Rectal smooth muscle tissue (tissue), 1 donor: ENCODE results near the gene ZNF682.
"Not testable (repeated sequence)": the region's sequence is repeated elsewhere in the genome, so short reads cannot be mapped to it uniquely, and the experiment has no call there.

Source experiments
- H3K27ac ChIP-seq: one replicate; pipeline ENCODE4 v1.7.0; 2013; ENCODE audit warnings: low read depth, low read length, inconsistent platforms
- H3K27me3 ChIP-seq: one replicate; pipeline ENCODE4 v1.7.0; 2013; ENCODE audit warnings: low read length; ENCODE audit not compliant: control insufficient read depth, insufficient read depth
- H3K36me3 ChIP-seq: one replicate; pipeline ENCODE4 v1.7.0; 2013; ENCODE audit warnings: low read length; ENCODE audit not compliant: control insufficient read depth, insufficient read depth
- H3K4me1 ChIP-seq: one replicate; pipeline ENCODE4 v1.7.0; 2013; ENCODE audit warnings: low read length; ENCODE audit not compliant: control insufficient read depth, insufficient read depth
- H3K4me3 ChIP-seq: one replicate; pipeline ENCODE4 v1.7.0; 2013; ENCODE audit warnings: low read length
- H3K9ac ChIP-seq: one replicate; pipeline ENCODE4 v1.7.0; 2013; ENCODE audit warnings: low read length

Gene ZNF682

DNA sequence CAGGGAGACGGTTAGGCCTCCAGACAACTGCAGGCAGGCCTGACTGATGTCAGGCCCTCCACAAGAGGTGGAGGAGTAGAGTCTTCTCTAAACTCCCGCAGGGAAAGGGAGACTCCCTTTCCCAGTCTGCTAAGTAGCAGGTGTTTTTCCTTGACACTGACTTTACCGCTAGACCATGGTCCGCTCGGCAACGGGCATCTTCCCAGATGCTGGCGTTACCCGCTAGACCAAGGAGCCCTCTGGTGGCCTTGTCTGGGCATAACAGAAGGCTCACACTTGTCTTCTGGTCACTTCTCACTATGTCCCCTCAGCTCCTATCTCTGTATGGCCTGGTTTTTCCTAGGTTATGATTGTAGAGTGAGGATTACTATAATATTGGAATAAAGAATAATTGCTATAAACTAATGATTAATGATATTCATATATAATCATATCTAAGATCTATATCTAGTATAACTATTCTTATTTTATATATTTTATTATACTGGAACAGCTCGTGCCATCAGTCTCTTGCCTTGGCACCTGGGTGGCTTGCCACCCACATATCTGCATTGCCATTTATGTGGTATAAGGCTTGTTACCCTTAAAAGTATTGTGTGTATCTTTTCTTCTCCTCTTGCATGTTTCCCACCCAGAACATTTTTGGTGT, 80.0 kb downstream of the ZNF682 start:
- not testable (repeated sequence) for H3K4me3 ChIP-seq, H3K27me3 ChIP-seq, H3K4me1 ChIP-seq

DNA sequence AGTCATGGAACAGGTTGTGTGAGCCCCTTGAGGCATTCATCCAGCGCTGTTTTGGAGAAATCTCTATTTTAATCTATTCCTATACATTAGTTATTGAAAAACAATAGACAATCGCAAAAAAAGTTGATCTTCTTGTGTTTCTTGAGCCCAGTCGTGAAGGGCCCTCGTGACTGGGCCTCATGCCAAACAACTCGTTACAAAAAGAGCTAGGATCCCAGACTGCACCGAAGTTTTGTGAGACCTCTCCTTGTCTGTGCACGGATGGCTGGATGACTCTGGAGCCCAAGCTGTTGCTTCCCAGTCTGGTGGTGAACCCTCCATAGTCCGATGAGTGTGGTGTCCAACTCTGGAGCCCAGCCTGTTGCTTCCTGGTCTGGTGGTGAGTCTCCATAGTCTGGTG, 81.5 kb downstream of the ZNF682 start:
- not testable (repeated sequence) for H3K27me3 ChIP-seq, H3K27ac ChIP-seq, H3K9ac ChIP-seq, H3K4me3 ChIP-seq, H3K4me1 ChIP-seq, H3K36me3 ChIP-seq

More for the DNA sequence above, 80.0 kb downstream of the ZNF682 start:
- H3K27ac ChIP-seq, H3K9ac ChIP-seq, H3K36me3 ChIP-seq: not testable (repeated sequence)

DNA sequence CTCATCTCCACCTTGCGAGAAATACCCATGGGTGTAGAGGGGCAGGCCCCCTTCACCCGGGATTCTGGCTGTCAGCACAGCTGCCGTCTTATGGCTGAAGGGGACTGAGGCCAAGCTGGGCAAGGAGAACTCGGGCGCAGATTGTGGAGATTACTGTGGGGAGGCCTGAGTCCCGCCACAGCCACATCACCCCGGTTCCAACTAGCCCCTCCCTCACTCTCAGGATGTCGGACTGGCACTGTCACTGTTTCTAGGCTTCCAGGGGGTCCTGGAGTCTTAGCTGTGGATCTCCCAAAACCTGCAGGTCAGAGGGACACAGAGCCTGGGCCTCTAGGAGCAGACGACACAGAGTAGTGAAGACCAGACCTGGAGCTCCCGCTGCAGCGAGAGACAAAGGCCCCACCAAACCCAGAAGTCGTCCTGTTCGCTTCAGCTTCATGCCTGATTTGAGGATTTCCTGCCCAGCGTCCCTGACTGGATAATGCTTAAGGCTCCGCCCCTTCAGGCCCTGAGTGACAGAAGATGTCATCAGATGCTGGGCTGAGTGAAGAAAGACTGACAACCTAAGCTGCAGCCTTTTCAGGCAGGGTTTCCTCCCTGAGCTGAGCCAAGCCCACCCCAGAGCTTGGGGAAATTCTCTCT, 82.8 kb downstream of the ZNF682 start:
- no peaks in the 10 kb centered on the region for H3K4me1 ChIP-seq
- no peak overlapping the region for H3K27ac ChIP-seq

DNA sequence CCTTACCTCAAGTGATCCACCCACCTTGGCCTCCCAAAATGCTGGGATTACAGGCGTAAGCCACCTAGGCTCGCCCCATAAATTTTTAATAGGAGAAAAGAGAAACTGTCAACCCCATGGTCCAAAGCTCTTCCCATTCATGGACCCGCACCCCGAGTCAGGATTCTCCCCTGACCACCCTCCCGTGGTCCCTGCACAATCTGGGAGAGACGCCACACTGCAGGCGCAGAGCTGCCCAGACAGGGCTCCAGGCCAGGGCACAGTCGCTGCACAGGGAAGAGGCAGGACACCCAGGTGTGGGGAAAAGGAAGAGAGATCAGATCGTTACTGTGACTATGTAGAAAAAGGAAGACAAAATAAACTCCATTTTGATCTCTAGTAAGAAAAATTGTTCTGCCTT, 84.1 kb downstream of the ZNF682 start:
- Histone ChIP-seq H3K4me3 (no peak overlapping the region), H3K36me3 (no peaks in the 10 kb centered on the region), H3K27me3 (no peaks in the 10 kb centered on the region), H3K4me1 (no peaks in the 10 kb centered on the region), H3K27ac (no peak overlapping the region), H3K9ac (no peak overlapping the region)

More for the DNA sequence above, 82.8 kb downstream of the ZNF682 start:
- no peak overlapping the region for H3K4me3 ChIP-seq
- H3K9ac ChIP-seq, result no peak overlapping the region
- no peaks in the 10 kb centered on the region for H3K27me3 ChIP-seq
- H3K36me3 ChIP-seq, result no peaks in the 10 kb centered on the region
